A673 (cell line): ENCODE measurements around the gene CDH10.

ENCODE experiments used
- EZH2 ChIP-seq: fragments of 200-600 bp; sonication (generic); IDR thresholded peaks from 2 replicates; pipeline ENCODE4 v1.6.1; 2017; ENCODE audit warnings: borderline replicate concordance, low read depth, mild to moderate bottlenecking, mixed read lengths, antibody characterized with exemption, low read length; ENCODE audit not compliant: poor library complexity, severe bottlenecking
- TF ChIP-seq, protein P1 (sequence below): fragments of 300-800, 200-600 bp; sonication (generic); conservative IDR thresholded peaks from 2 replicates; pipeline ENCODE4 v1.5.1; 2017; ENCODE audit warnings: low read depth, mild to moderate bottlenecking, antibody characterized with exemption, low read length, moderate library complexity, mixed read lengths

- TF ChIP-seq, protein P1, sequence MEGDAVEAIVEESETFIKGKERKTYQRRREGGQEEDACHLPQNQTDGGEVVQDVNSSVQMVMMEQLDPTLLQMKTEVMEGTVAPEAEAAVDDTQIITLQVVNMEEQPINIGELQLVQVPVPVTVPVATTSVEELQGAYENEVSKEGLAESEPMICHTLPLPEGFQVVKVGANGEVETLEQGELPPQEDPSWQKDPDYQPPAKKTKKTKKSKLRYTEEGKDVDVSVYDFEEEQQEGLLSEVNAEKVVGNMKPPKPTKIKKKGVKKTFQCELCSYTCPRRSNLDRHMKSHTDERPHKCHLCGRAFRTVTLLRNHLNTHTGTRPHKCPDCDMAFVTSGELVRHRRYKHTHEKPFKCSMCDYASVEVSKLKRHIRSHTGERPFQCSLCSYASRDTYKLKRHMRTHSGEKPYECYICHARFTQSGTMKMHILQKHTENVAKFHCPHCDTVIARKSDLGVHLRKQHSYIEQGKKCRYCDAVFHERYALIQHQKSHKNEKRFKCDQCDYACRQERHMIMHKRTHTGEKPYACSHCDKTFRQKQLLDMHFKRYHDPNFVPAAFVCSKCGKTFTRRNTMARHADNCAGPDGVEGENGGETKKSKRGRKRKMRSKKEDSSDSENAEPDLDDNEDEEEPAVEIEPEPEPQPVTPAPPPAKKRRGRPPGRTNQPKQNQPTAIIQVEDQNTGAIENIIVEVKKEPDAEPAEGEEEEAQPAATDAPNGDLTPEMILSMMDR, result no peak
- no peak for TF ChIP-seq EZH2
Observed at GRCh38 chr5:24598956-24599355, 45.8 kb downstream of the CDH10 start.
